SIG-M5 treated with dmso at 0.1 percent for 504 hours (cell line): ENCODE results near the gene FAM83F.
A peak's percentile ranks its signal among the peaks of the same experiment; 100 is the strongest.
"Not testable (repeated sequence)": the region's sequence is repeated elsewhere in the genome, so short reads cannot be mapped to it uniquely, and the experiment has no call there.

Source experiments
- DNase-seq: peaks from one replicate; lab custom pipeline; 2025; ENCODE audit not compliant: unreplicated experiment; lab: John Stamatoyannopoulos, UW

Gene FAM83F

DNA sequence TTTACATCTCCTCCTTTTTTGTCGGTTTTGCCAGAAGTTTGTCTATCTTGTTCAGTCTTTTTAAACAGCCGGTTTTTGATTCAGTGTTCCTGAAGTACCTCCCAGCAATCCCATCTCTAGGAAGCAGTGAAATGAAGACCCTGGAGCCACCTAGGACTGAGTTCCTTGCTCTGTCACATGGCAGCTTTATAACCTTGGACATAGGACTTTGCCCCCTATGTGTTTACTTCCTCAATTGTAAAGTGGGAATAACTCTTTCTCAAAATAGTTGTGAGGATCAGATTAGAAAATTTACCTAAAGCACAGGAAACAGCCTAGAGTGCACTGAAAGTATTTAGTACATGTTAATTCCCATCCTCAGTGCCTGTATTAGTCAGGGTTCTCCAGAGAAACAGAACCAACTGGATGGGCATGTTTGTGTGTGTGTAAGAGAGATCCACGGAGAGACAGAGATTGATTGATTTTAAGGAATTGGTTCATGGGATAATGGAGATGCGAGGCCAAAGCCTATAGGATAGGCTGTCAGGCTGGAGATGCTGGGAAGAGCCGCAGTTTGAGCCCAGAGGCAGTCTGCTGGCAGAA, 20.0 kb downstream of the FAM83F start:
- DNase-seq: no peak

DNA sequence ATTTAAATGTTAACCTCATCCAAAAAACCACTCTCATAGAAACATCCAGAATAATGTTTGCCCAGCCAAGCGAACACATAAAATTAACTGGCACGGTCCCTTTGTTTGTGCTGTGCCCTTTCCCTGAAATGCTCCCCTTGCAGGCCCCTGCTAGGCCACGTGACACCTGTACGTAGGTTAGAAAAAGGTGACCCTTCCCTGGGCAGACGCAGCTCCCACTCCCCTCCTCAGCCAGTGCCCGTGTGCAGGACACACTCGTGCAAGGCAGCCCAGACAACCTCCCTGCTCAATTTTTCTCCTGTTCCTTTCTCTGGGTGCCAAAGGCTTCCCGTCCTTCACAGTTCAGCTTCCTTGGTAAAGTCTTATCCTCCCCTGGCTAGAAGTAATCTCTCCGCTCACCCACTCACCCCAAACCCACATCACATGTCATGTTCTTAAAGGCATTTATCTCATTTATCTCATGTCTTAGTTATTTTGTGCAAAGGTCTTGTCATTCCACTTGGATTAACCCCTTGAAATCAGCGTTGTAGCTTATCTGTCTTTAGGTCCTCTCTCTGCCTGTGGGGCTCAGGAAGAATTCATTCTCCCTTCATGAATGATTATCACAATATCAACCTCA, 20.7 kb downstream of the FAM83F start:
- DNase-seq: no peak

DNA sequence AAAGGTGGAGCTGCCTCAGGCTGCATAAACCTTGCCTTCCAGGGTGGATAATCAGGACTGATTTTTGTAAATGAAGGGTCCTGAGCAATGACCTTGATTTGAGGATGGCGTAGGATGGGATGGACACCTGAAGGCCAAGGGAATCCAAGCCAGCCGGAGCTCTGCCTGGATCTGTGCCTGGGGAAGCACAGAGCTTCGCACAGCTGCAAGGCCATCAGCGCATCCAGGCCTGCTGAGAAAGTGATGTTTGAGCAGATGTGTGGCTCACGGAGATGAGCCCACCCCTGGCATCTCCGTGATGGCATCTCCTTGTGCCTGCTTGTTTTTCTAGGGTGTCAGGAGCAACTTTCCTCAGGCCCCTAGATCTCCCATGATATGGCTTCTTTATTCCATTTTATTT, 23.3 kb downstream of the FAM83F start:
- no peak for DNase-seq

DNA sequence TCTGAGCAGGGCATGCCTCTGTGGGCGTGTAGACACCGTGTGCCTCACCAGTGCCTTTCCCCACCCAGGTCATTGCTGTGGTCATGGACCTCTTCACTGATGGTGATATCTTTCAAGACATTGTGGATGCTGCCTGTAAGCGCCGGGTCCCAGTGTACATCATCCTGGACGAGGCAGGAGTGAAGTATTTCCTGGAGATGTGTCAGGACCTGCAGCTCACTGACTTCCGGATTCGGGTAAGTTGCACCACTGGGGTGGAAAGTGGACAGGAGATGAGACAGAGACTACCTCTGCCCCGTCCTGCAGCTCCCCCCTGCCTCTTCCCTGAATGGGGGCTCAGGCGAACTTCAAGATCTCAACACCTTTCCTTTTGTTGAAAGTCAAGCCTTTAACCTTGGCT, 24.3 kb downstream of the FAM83F start:
- DNase-seq: no peak

DNA sequence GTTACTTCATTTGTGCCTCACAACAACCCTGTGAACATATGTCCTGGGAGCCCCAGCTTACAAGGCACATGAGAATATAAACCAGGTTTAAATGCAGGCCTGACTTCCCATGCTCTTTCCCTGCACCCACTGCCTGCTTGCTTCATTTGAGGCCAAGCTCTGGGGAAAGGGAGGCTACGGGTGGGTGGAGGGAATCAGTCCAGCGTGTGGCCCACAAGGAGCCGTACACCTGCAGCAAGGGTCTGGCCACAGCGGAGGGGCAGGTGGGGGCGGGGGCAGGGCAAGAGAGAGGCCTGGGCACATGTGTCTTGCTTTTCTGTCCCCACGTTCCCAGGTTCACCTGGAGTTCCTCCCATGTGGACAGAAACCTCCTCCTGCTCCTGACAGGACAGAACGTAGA, 26.2 kb downstream of the FAM83F start:
- DNase-seq: no peak

DNA sequence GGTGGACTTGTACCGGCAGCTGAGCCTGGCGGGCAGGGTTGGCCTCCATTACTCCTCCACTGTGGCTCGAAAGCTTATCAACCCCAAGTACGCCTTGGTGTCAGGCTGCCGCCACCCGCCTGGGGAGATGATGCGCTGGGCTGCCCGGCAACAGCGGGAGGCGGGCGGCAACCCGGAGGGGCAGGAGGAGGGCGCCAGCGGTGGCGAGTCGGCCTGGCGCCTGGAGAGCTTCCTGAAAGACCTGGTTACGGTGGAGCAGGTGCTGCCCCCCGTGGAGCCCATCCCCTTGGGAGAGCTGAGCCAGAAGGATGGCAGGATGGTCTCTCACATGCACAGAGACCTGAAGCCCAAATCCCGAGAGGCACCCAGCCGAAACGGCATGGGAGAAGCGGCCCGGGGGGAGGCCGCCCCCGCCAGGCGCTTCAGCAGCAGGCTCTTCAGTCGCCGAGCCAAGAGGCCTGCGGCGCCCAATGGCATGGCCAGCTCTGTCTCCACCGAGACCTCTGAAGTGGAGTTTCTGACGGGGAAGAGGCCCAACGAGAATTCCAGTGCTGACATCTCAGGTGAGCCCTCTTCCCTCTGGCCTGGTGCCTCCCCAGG, 26.7 kb downstream of the FAM83F start:
- no peak for DNase-seq

DNA sequence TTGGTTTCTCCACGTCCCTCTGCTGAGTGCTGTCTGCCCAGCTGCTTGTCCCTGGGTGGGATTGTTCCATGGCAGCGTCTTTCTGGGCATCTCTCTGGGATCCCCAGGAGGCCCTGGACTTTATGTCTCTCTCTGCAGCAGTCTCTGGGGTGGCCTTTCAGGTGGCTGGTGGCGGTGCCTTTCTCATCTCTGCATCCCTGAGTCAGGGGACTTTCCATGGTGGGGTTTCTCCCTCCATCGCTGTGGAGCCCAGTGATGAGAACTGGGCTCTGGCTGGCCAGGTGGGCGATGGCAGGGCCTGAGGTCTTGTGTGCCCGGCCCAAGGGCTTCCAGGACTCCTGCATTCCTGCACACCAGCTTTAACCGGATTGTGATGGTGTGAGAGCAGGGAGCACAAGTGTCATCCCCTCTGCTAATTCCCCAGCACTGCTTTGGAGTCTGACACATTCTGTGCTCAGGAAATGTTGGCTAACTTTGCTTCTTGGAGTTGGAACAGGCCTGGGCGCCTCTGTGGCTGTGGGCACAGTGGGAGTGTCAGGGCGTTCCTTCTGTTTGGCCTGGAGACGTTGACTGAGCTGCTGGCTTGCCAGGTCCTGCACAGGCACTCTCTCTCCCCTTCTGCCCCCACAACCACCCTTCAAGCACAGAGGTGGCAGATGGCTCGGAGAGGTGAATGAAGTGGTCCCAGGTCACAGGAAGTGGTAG, 27.9 kb downstream of the FAM83F start:
- DNase-seq: no peak

DNA sequence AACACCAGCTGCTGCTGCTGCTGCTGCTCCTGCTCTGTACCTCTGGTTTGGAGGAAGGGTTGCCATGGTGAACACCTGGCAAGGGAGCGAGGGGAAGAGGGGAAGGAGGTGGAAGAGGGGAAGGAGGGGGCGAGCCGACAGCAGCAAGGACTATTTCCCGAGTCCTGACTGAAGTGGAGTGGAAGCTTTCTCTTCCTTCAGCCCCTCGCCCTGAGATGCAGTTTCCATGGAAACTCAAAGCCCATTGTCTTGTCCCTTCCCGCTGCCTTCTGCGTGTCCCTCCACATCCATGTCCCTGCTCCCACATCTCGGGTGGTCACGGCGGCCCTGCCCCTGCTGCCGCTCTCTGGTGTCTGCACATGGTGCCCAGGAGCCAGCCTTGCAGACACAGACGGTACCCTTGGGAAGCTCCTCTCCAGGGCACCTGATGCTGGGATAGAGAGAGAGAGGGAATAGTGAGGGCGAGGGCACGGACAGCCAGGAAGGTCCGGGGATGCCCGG, 28.6 kb downstream of the FAM83F start:
- DNase-seq: no peak

DNA sequence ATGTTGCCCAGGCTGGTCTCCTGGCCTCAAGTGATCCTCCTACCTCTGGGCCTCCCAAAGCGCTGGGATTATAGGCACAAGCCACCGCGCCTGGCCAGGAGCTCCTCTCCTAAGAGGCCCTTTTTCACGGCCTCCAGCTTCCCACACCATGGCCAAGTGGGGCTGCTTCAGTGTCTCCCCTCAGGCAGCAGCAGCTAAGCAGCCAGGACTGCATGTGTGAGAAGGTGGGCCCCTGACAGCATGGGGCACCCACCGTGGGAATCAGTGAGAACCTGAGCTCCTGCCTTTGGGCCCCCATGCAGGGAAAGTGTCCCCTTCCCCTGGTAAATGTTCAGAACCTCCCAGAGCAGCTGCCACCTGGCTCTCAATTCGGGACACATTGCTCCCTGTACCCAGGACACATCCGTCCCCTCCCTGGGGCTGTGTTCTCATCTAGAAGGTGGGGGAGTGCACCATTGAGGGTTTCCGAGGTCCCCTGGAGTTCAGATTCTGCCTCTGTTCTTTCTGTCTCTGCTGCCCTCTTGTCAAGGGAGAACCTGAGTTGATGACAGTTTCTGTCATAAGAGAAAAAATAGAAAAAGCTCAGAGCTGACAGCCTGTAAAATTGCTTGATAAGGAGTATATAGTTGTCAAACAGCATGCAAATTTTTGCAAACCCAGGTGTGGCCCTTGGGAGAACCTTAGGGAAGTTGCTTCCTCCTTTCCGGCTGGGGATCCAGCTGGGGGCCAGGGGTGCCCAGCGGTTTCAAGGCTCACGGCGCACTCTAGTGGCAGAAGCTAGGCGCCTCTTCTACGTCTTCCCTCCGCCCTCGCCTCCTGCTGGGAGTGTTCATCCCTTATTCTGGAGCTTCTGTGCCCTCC, 29.7 kb downstream of the FAM83F start:
- DNase-seq: peak; percentile 49

DNA sequence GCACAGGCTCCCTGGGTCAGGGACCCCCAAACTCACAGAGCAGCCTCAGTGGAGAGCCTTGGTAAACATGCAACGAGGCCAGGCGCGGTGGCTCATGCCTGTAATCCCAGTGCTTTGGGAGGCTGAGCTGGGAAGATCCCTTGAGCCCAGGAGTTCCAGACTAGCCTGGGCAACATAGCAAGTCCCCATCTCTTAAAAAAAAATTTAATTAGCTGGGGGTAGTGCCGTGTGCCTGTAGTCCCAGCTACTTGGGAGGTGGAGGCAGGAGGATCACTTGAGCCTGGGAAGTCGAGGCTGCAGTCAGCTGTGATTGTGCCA, 30.3 kb downstream of the FAM83F start:
- DNase-seq: not testable (repeated sequence)

DNA sequence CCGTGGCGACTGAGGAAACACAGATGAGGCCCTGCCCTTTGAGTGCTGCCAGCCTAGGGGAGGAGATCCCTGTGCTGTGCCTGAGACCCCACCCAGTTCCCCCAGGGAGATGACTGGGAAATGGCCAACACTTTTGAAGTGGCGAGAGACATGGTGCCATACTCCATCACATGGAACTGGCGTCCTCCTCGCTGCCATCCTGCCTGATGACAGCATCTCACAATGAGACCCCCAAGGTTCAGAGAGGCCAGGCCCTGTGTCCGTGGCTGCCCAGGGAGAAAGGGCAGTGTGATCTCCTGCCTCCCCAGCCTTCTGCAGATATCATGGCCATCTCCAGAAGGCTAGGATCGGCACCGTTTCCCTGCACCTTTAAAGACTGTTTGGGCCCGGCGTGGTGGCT, 31.1 kb downstream of the FAM83F start:
- DNase-seq: no peak

DNA sequence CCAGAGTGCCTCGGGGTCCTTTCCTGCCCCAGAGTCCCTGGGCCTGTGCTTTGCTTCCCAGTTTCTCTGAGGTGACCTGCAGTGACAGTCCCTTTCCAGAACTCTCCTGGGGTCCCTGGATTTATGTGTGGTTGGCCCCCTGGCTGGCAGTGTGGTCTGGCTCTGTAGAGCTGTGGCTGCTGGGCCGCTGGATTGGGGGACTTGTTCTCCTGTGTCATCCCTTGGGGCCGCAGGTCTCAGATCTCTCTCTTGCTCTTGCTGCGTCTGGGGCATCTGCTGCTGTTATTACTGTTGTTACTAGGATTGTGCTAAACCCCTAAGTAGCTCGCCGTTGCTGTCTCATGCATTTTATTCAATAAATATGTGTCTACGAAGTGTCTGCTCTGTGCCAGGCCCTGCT, 31.9 kb downstream of the FAM83F start:
- DNase-seq: no peak

DNA sequence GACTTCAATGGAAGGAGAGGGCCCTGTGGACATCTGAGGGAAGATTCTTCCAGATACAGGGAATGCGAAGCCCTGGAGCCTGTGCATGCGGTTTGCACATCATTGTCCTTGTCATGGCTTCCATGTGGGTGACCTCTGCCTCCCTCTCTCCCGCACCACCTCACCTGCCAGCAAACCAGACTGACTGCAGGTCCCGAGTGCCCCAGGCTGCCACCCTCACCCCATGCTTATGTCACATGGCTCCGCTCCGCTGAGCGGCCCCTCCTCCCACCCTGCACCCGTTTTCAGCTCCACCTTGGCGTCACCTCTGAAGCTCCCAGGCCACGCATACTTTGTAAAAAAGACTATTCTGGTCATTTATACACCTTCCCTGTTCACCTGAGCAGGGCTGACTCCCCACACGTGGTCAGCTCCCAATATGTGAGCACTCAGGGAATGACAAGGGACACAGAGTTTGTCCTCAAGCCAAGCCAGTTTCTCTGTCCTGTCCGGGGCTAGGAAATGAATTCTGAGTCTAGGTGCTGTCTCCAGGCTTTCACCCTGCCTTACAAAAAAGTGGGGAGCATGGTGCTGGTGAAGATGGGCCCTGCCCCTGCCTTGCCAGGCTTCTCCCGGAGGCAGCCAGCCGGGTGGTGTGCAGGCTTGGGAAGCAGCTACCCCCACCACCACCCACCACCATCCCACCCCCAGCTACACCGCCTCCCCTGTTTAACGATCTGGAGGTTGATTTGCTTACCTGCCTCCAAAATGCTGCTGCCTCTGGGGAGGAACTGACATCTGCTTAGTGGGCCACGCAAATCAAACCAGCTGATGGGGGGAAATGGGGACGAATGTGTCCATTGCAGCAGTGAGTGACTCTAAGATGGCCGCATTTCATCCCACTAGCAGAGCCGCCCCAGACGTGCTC, 32.7 kb downstream of the FAM83F start:
- no peak for DNase-seq

DNA sequence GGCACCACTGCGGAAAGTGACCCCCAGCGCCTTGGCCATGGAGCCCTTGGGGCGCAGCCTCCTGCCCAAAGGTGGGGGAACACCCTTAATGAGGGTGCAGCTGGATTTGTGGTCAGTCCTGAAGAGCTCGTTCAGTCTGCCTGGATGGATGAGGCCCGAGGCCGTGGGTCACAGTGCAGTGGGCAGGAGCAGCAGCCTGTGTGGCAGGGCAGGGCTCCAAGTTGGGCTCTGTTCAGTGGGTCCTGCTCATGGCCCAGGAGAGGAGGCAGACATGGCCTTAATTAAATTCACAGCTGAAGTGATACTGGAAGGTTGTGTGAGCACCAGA, 33.3 kb downstream of the FAM83F start:
- DNase-seq: no peak

DNA sequence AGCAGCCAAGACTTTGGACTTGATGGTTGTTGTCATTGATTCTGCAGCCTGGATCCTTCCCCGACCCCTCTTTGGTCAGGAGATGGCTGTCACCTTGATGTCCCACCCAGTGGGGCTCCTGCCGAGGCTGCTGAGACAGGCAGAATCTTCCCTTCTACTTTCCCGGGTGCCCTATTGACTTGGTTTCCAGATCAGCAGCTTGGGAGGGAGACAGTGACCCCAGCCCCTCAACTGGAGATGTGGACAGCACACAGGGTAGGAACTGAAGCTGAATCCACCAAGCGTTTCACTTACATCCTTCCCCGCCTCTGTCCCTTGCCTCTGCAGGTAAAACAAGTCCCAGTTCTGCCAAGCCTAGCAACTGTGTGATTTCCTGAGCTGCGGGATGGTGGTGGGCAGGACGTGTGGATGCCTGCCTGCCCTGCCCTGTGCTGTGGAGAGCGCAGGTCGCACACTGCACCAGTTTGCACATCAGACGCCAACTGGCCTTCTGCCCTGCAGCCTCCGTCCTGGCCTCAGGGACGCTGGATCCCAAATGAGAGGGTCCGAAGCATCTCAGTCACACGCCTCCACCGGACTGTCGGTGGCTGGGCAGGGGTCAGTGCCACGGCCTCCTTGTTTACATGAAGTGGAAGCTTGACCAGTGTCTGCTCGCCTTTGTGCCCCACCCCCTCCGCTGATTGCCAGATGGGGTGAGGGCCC, 34.6 kb downstream of the FAM83F start:
- no peak for DNase-seq

DNA sequence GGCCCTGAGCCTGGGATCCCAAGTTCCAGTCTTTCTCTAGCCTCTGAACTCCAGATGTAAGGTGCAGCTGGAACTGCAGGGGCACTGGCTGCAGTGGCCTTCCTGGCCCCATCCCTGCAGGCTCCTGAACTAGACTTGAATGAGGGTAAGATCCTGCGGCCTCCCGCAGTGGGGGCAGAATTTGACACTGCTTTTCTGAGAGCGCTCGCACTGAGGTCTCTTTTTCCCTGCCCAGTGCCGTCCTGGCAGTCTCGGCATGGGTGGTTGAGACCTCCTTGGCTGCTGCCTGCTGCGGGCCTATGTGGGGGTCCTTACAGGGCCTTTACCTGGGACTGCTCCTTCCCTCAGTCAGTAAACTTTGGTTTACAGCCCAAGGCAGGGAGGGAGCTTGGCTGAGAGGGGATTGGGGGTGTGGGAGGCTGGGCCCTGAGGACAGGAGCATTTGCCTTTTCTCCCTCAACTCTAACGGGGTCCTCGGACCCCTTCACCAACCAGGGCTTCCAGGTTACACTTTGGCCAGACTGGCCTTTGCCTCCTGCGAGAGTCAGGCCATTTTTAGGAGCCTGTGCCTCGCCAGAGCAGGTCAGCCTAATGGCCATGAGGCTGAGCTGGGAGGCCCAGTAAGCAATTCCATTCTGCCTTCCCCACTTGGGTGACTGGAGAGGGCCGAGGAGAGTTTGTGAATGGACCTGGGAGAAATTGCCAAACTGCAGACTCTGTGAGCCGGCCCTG, 35.4 kb downstream of the FAM83F start:
- no peak for DNase-seq

DNA sequence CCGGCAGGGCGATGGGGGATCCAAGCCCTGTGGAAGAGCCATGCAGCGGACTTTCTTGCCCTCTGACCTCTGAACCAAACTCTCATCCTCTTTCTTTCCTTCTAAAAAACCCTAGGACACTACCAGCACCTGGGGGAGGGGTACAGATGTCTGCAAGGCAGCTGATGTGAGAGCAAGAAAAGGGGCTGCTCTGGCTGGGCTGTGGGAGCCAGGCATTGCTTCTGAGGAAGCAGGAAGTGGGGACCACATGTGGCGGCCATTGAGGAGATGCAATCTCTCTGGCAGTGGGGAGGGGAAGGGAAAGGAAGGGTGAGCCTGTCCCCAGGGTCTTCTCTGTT, 36.0 kb downstream of the FAM83F start:
- DNase-seq: no peak

DNA sequence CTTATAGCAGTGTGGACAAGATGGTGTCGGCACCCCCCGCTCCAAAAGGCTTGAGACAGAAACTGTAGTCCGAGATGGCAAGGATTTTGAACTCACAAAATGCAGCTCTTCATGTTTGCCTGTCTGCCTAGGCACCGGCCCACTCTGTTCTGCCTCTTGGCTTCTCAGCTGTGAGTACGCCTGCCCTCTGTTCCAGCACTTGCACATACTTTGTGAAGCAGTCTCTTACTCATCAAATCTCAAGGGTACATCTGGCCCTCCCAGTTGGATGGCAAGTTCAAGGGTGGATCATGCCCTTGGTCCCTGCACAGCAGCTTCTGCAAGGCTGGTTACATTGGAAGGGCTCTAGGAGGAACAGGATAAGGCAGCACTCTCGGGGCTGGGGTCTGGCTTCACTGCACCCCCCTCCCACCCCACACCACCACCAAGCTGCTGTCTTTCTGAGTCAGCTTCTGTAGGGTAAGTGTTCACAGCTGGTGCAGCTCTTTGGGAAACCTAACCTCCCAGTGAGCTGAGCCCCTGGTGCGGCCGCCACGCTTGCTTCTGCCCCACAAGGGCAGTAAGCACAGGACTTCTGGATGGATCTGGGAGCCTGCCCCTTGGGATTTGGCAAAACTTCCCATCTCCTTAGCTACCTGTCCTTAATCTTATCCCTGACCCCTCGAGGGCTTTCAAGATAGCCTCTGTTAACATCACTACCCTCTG, 37.2 kb downstream of the FAM83F start:
- DNase-seq: no peak
